Osteoblast (primary cell): ENCODE measurements around the gene ATL3. TPM values are rescaled to one million over a fixed set of nuclear protein-coding genes. Genes with fewer than 3 reads are reported as not detected.

Experiments
- DNase-seq: peaks from one replicate; pipeline ENCODE4 v3.0.0; 2011; ENCODE audit warnings: low spot score, mixed read lengths; ENCODE audit not compliant: insufficient read length; ENCODE audit errors: missing footprints
- H2AFZ ChIP-seq: 2 replicates; pipeline ENCODE4 v1.6.0; 2011; ENCODE audit warnings: mild to moderate bottlenecking, low read length
- H3K27ac ChIP-seq: 2 replicates; pipeline ENCODE4 v1.5.1; 2011; ENCODE audit warnings: mild to moderate bottlenecking, low read depth, low read length, moderate library complexity
- H3K27me3 ChIP-seq: 2 replicates; pipeline ENCODE4 v1.6.0; 2012; ENCODE audit warnings: mild to moderate bottlenecking, control low read depth, inconsistent platforms, low read length, moderate library complexity; ENCODE audit not compliant: insufficient read depth
- H3K36me3 ChIP-seq: 2 replicates; pipeline ENCODE4 v1.5.1; 2011; ENCODE audit warnings: mild to moderate bottlenecking, low read length, control low read depth, moderate library complexity; ENCODE audit not compliant: insufficient read depth
- H3K4me1 ChIP-seq: 2 replicates; pipeline ENCODE4 v1.5.1; 2011; ENCODE audit warnings: mild to moderate bottlenecking, low read length, control low read depth, moderate library complexity; ENCODE audit not compliant: insufficient read depth
- H3K4me2 ChIP-seq: 2 replicates; pipeline ENCODE4 v1.6.0; 2011; ENCODE audit warnings: mild to moderate bottlenecking, low read length; ENCODE audit not compliant: insufficient read depth
- H3K4me3 ChIP-seq: fragments of 200-600 bp; sonication (generic); 3 replicates; pipeline ENCODE4 v1.5.1; 2012; ENCODE audit warnings: mild to moderate bottlenecking, low read length, inconsistent platforms; ENCODE audit not compliant: insufficient read depth
- H3K79me2 ChIP-seq: 2 replicates; pipeline ENCODE4 v1.6.0; 2012; ENCODE audit warnings: mild to moderate bottlenecking, low read length, control low read depth, inconsistent platforms; ENCODE audit not compliant: insufficient read depth
- H3K9me3 ChIP-seq: 2 replicates; pipeline ENCODE4 v1.5.1; 2011; ENCODE audit warnings: low read depth, low read length, control low read depth
- H4K20me1 ChIP-seq: 2 replicates; pipeline ENCODE4 v1.6.0; 2012; ENCODE audit warnings: mild to moderate bottlenecking, low read length, control low read depth; ENCODE audit not compliant: insufficient read depth
- CTCF ChIP-seq: IDR thresholded peaks from 2 replicates; pipeline ENCODE4 v1.5.1; 2011; ENCODE audit warnings: mild to moderate bottlenecking, low read depth, low read length, moderate library complexity; ENCODE audit errors: extremely low read depth
- total RNA-seq: library from RNA; depleted of rRNA; stranded (reverse); fragments of >200 nt; gene quantifications from 2 replicates; pipeline ENCODE4 v1.2.3, GENCODE V29; 2012

Gene ATL3
- total RNA-seq, 1 donor, result 300 TPM

- Histone ChIP-seq H3K9me3 (no peaks in the 10 kb centered on the region), H3K27me3 (no peaks in the 10 kb centered on the region), H3K27ac (no peak overlapping the region), H3K36me3 (no peaks in the 10 kb centered on the region), H3K4me1 (peaks cover 28% of the 10 kb centered on the region), H3K4me3 (no peak overlapping the region), H4K20me1 (no peaks in the 10 kb centered on the region), H2AFZ (no peak overlapping the region), H3K4me2 (peak overlapping the region; percentile 10), H3K79me2 (peaks cover 20% of the 10 kb centered on the region)
- TF ChIP-seq CTCF, result no peak
- DNase-seq, result no peak
These were observed 72.6 kb downstream of the ATL3 start for GRCh38 chr11:63598556-63598955.

DNA sequence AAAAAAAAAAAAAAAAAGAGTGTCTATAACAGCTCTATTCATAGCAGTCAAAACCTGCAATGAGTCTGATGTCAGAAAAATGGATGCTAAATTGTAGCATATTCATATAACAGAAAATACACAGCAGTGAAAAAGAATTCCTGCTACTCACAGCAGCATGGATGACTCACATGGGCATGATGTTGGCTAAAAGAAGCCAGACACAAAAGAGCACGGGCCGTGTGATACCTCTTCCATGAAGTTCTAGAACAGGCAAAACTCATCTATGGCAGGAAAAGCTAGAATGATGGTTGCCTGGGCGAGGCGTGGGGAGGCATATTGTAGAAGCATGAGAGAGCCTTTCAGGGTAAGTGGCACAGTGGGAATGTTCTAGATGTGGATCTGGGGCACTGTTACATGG, 75.9 kb downstream of the ATL3 start:
- Histone ChIP-seq H3K27me3 (no peaks in the 10 kb centered on the region), H3K9me3 (no peaks in the 10 kb centered on the region), H3K4me2 (no peak overlapping the region), H4K20me1 (no peaks in the 10 kb centered on the region), H2AFZ (no peak overlapping the region), H3K4me1 (peaks cover 8% of the 10 kb centered on the region), H3K4me3 (no peak overlapping the region), H3K27ac (no peak overlapping the region), H3K79me2 (peaks cover 14% of the 10 kb centered on the region), H3K36me3 (peaks cover 3% of the 10 kb centered on the region)
- peak; percentile 80 for DNase-seq
- TF ChIP-seq CTCF, result no peak

- Histone ChIP-seq H3K27me3 (no peaks in the 10 kb centered on the region), H3K27ac (no peak overlapping the region), H3K4me2 (no peak overlapping the region), H3K79me2 (no peaks in the 10 kb centered on the region), H2AFZ (no peak overlapping the region), H3K4me3 (no peak overlapping the region), H3K4me1 (peaks cover 4% of the 10 kb centered on the region), H4K20me1 (no peaks in the 10 kb centered on the region), H3K9me3 (no peaks in the 10 kb centered on the region), H3K36me3 (peaks cover 10% of the 10 kb centered on the region)
- peak; percentile 97 for TF ChIP-seq CTCF
- DNase-seq, result peak; percentile 89
These were observed 78.2 kb downstream of the ATL3 start for GRCh38 chr11:63592975-63593395.

DNA sequence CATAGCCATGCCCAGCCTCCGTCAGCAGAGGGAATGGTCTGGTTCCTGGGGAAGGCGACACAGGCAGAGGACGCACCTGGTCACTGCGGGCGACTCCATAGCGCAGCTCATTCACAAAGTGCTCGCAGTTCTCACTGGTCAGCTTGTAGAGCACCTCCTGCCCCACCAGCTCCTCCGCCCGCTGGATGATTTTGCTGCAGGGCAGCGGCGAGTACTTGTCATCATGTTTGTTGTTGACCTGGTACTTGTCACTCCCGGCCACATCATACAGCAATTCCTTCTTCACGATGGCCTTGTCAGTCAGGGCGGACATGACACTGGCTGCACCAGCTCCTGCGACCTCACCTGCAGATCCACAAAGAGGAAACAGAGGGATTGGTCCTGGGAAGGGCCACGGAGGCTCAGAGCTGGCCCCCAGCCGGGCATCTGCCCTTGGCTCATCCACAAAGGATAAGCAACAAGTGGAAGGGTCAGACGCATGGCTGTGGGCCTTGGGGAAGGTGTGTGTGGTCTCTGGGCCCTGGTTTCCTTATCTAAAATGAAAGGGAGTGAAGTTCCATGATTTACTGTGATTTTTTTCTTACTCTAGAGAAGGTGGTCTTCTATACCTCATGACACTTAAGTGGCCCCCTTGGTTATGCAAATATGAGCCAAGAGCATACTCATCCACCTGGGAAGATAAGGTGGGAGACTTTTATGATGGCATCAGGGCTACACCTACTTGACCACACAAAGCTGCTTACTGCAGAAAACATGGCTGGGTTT, 81.0 kb downstream of the ATL3 start:
- Histone ChIP-seq H3K36me3 (peaks cover 13% of the 10 kb centered on the region), H3K27ac (no peak overlapping the region), H3K4me3 (no peak overlapping the region), H3K27me3 (no peaks in the 10 kb centered on the region), H3K9me3 (no peaks in the 10 kb centered on the region), H3K4me2 (no peak overlapping the region), H3K79me2 (no peaks in the 10 kb centered on the region), H3K4me1 (no peaks in the 10 kb centered on the region), H2AFZ (no peak overlapping the region), H4K20me1 (no peaks in the 10 kb centered on the region)
- no peak for DNase-seq
- TF ChIP-seq CTCF, result no peak
